ENCODE data around the gene ICE2.

GRCh38 chr15:60520013-60520824 is 41.3 kb upstream of the ICE2 start:
- TF ChIP-seq CTCF (IDR thresholded peaks at IDR 0.05; ENCODE audit: low read depth, low read length) (no peak), EZH2phosphoT487 (IDR thresholded peaks at IDR 0.05; ENCODE audit: low read depth) (no peak)
